ENCODE data around the gene UBR2.
"Not testable (repeated sequence)": the region's sequence is repeated elsewhere in the genome, so short reads cannot be mapped to it uniquely, and the experiment has no call there.

The UBR2 gene

DNA sequence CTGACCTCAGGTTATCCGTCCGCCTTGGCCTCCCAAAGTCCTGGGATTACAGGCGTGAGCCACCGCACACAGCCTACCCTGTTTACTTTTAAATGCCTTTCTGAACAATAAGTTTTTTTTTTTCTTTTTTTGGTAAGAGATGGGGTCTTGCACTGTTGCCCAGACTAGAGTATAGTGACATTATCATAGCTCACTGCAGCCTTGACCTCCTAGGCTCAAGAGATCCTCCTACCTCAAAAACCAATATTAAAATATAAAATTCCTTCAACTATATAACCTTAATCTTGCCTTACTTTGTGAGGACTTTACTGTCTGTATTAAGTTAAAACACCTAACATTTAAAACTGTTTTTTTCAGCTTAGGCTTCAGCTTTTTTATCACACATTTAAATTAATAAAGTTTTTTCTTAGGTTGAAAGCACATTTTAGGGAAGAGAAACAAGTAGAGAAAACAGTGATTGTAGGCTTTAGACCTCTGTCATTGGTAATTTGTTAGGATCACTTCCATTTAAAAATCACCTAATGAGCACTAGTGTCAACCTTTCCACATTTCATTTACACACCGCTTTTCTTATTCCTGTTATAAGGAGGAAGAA is 2.9 kb downstream of the UBR2 start:
- H3K4me3 ChIP-seq (ENCODE audit: low read depth, low read length), result no peak overlapping the region
- TF ChIP-seq, protein P1, sequence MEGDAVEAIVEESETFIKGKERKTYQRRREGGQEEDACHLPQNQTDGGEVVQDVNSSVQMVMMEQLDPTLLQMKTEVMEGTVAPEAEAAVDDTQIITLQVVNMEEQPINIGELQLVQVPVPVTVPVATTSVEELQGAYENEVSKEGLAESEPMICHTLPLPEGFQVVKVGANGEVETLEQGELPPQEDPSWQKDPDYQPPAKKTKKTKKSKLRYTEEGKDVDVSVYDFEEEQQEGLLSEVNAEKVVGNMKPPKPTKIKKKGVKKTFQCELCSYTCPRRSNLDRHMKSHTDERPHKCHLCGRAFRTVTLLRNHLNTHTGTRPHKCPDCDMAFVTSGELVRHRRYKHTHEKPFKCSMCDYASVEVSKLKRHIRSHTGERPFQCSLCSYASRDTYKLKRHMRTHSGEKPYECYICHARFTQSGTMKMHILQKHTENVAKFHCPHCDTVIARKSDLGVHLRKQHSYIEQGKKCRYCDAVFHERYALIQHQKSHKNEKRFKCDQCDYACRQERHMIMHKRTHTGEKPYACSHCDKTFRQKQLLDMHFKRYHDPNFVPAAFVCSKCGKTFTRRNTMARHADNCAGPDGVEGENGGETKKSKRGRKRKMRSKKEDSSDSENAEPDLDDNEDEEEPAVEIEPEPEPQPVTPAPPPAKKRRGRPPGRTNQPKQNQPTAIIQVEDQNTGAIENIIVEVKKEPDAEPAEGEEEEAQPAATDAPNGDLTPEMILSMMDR (IDR thresholded peaks at IDR 0.05; ENCODE audit: borderline replicate concordance, insufficient read depth, low read depth, low read length), result no peak

DNA sequence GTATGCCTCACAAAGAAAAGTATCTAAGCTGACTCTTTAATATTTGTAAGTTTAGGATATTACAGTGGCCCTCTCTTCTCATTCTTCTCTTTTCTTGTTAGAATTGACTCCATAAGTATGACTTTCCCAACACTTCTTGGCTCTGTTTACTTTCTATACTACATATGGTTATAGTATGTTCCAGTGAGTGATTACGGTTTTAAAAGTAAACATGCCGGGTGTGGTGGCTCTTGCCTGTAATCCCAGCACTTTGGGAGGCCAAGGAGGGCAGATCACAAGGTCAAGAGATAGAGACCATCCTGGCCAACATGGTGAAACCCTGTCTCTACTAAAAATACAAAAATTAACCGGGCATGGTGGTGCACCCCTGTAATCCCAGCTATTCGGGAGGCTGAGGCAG is 3.4 kb downstream of the UBR2 start:
- not testable (repeated sequence) for H3K4me3 ChIP-seq (ENCODE audit: low read depth, low read length)

DNA sequence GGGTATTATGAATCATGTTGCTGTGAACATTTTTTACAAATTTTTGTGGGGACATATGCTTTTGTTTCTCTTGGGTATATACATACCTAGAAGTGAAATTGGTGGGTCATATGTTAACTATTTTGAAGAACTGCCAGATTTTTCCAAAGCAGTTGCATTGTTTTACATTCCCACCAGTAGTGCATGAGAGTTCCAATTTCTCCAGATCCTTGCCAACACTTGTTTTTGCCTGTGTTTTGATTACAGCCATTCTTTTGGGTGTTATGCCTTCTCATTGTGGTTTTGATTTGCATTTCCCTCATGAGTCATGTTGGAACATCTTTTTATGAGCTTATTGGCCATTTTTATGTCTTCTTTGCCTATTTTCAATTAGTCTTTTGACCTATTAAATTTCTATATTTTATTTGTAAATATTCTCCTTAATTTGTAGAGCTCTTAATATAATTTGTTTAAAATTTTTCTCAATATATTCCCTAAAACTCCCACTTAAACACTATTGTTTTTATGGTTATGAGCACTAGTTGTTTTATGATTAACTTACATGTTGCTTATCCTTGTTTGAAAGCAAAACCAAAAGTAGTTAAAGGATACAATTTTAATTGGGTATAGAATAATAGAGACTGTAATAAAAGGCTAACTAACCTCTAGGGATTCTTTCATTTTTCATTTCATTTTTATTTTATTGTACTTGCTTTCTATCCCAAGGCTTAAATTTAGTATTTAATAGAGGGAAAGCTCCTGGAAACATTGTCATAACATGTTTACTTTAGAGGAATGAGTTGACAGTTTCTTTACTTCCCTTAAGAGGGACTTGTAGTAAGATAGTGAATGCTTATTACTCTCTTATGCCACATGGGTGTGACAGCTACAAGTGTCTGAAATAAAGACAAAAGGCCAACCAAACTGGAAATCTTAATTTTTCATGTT is 5.5 kb downstream of the UBR2 start:
- H3K4me3 ChIP-seq (ENCODE audit: low read depth, low read length), result no peak overlapping the region
- TF ChIP-seq, protein P1 (IDR thresholded peaks at IDR 0.05; ENCODE audit: borderline replicate concordance, insufficient read depth, low read depth, low read length), result no peak

DNA sequence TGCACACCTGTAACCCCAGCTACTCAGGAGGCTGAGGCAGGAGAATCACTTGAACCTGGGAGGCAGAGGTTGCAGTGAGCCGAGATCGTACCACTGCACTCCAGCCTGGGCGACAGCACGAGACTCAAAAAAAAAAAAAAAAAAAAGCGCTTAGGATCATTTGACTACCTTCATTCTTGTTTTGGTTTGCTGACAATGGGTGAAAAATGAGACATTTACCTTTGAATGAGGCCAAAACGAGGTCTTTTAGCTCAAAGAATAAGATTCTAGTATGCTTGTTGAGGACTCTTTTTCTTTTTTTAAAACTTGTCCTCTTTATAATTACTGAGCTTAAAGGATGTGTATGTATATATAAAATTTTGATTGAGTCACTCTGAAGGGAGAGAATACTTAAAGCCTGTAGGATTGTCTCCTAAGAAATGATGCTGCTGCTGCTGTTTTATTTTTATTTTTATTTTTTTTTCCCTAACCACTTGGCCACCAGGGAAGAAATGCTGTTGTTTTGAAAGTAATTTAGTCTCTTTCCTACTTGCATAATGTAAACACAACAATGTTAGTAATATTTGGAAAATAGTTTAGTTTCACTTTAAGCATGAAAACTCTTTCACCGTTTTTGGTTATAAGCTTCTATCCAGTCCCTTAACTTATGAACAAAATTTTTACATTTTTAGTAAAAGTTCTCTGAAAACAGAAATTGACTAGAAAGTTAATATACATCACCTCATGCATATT is 7.9 kb downstream of the UBR2 start:
- no peak overlapping the region for H3K4me3 ChIP-seq (ENCODE audit: low read depth, low read length)
- TF ChIP-seq, protein P1 (IDR thresholded peaks at IDR 0.05; ENCODE audit: borderline replicate concordance, insufficient read depth, low read depth, low read length), result no peak

DNA sequence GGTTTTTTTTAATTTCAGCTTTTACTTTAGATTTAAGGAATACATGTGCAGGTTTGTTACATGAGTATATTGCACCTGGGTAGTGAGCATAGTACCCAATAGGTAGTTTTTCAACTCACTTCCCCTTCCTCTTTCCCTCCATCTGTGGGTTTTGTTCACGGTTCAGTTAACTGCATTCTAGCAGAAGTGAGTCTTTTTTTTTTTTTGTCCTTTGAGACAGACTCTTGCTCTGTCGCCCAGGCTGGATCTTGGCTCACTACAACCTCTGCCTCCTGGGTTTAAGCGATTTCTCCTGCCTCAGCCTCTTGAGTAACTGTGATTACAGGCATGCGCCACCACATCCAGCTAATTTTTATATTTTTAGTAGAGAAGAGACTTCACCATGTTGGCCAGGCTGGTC is 8.7 kb downstream of the UBR2 start:
- H3K4me3 ChIP-seq (ENCODE audit: low read depth, low read length), result no peak overlapping the region
- TF ChIP-seq, protein P1 (IDR thresholded peaks at IDR 0.05; ENCODE audit: borderline replicate concordance, insufficient read depth, low read depth, low read length), result no peak

DNA sequence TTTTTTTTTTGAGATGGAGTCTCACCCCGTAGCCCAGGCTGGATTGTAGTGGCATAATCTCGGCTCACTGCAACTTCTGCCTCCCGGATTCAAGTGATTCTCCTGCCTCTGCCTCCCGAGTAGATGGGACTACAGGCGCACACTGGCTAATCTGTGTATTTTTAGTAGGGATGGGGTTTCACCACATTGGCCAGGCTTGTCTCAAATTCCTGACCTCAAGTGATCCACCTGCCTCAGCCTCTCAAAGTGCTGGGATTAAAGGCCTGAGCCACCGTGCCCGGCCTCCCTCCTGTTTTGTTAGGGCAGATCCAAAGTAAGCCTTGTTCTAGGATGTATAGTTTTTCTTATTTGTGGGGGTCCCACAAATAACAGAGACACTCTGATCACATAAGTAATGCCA is 12.7 kb downstream of the UBR2 start:
- not testable (repeated sequence) for H3K4me3 ChIP-seq (ENCODE audit: low read depth, low read length)

DNA sequence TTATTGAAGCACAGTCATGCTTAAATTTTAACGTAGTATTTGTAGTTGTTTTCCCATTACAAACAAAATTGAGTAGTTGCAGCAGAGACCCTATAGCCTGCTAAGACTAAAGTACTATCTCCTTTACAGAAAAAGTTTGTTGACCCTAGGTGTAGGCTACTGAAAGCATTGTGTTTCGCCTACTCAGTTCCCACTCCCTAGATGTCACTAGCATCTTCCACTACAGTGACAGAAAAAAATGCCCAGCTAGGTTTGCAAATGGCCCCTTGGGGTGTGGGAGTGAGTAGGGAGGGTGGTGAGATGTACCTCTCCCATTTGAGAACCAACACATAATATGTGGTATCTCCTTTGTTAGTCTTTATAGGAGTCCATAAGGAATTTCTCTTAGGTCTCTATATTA is 34.5 kb downstream of the UBR2 start:
- TF ChIP-seq, protein P1 (IDR thresholded peaks at IDR 0.05; ENCODE audit: borderline replicate concordance, insufficient read depth, low read depth, low read length), result no peak
- no peak overlapping the region for H3K4me3 ChIP-seq (ENCODE audit: low read depth, low read length)

DNA sequence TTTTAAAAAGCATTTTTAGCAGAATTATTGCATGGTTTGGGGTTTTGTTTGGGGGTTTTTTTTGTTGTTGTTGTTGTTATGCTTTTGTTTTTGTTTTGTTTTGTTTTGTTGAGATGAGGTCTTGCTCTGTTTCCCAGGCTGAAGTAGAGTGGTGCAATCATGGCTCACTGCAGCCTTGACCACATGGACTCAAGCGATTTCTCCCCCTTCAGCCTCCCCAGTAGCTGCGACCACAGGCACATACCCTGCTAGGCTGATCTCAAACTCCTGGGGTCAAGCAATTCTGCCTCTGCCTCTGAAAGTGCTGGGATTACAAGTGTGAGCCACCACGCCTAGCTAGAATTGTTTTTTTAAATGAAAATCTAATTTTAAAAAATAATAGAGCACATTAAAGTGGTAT is 35.7 kb downstream of the UBR2 start:
- TF ChIP-seq, protein P1 (IDR thresholded peaks at IDR 0.05; ENCODE audit: borderline replicate concordance, insufficient read depth, low read depth, low read length), result no peak

More for the DNA sequence above, 35.7 kb downstream of the UBR2 start:
- H3K4me3 ChIP-seq (ENCODE audit: low read depth, low read length), result no peak overlapping the region

All from GM12875 (cell line).